ENCODE results near the gene TUBA1C.
"Not testable (repeated sequence)": the region's sequence is repeated elsewhere in the genome, so short reads cannot be mapped to it uniquely, and the experiment has no call there.

Gene TUBA1C

GRCh38 chr12:49310451-49311000 lies 45.6 kb downstream of the TUBA1C start:
- DNase-seq (ENCODE audit: low read depth in 3 of 3) = not testable (repeated sequence)

DNA sequence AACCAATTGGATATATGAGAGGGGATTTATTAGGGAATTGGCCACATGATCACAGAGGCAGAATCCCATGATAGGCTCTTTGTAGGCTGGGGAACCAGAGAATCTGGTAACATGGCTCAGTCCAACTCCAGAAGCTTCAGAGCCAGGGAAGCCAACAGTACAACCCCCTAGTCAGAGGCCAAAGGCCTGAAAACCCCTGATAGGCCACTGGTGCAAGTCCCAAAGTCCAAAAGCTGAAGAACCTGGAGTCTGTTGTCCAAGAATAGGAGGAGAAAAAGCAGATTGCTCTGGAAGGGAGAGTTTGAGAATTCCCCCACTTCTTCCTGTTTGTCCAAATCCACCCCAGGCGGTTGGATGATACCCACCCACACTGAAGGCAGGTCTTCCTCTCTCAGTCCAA lies 49.9 kb downstream of the TUBA1C start:
- no peak for DNase-seq (ENCODE audit: low read depth in 3 of 3)

GRCh38 chr12:49317118-49317517 lies 52.2 kb downstream of the TUBA1C start:
- DNase-seq (ENCODE audit: low read depth in 3 of 3) = not testable (repeated sequence)

GRCh38 chr12:49320411-49321103 lies 55.7 kb downstream of the TUBA1C start:
- not testable (repeated sequence) for DNase-seq (ENCODE audit: low read depth in 3 of 3)

DNA sequence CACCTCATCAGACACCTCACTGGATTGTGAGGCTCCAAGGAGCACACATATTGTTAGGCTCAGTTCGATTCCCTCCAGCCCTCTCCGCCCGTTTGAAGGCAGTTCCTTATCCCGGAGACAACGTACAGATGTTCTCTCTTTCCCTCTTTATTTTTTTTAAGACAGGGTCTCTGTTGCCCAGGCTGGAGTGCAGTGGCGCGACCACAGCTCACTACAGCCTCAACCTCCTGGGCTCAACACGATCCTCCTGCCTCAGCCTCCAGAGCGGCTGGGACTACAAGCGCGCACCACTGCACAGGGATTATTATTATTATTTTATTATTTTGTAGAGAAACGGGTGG lies 57.5 kb downstream of the TUBA1C start:
- no peak for DNase-seq (ENCODE audit: low read depth in 3 of 3)

GRCh38 chr12:49322708-49323523 lies 58.0 kb downstream of the TUBA1C start, which contains the start of gene TROAP:
TSS of gene TROAP (plus strand) at chr12:49323255. CDS start at chr12:49323609, 354 bp downstream.
- peak; percentile 91 to 97 (median 97) for DNase-seq (ENCODE audit: low read depth in 3 of 3)

- DNase-seq (ENCODE audit: low read depth in 3 of 3) = no peak
Observed at GRCh38 chr12:49323524-49324097, 58.7 kb downstream of the TUBA1C start.

Data from stimulated activated CD4-positive, alpha-beta T cell treated with anti-CD3 and anti-CD28 coated beads, TNF-alpha, amount 100 ng/mL, for 24 hours (primary cell).